Nephron (organoid): ENCODE results near the gene SLC9C2.
"Not testable (repeated sequence)": the region's sequence is repeated elsewhere in the genome, so short reads cannot be mapped to it uniquely, and the experiment has no call there.

Source experiments
- H3K27ac Mint-ChIP-seq, 3 experiments: 2 replicates each; pipeline ENCODE4 v1.8.0; 2020; ENCODE audit warnings: mixed read lengths in 3 of 3, mild to moderate bottlenecking in 2 of 3, moderate library complexity in 1 of 3
- H3K27me3 Mint-ChIP-seq: 2 replicates; pipeline ENCODE4 v1.8.0; 2021; ENCODE audit warnings: low read depth, mild to moderate bottlenecking, moderate library complexity, mixed read lengths
- H3K36me3 Mint-ChIP-seq: 2 replicates; pipeline ENCODE4 v1.8.0; 2020; ENCODE audit warnings: low read depth, mixed read lengths
- H3K4me1 Mint-ChIP-seq: 2 replicates; pipeline ENCODE4 v1.8.0; 2020; ENCODE audit warnings: mixed read lengths
- H3K4me3 Mint-ChIP-seq, 3 experiments: 2 replicates each; pipeline ENCODE4 v1.8.0; 2020; ENCODE audit warnings: mild to moderate bottlenecking in 3 of 3, mixed read lengths in 3 of 3, moderate library complexity in 2 of 3
- H3K9me3 Mint-ChIP-seq: 2 replicates; pipeline ENCODE4 v1.8.0; 2020; ENCODE audit warnings: mixed read lengths
- TF ChIP-seq, protein P1 (sequence below), 3 experiments: fragments of 200-600 bp; sonication (generic); IDR thresholded peaks; one replicate each; pipeline ENCODE4 v1.5.0; 2021; ENCODE audit warnings: antibody characterized with exemption in 3 of 3; ENCODE audit not compliant: unreplicated experiment in 3 of 3

Gene SLC9C2

DNA sequence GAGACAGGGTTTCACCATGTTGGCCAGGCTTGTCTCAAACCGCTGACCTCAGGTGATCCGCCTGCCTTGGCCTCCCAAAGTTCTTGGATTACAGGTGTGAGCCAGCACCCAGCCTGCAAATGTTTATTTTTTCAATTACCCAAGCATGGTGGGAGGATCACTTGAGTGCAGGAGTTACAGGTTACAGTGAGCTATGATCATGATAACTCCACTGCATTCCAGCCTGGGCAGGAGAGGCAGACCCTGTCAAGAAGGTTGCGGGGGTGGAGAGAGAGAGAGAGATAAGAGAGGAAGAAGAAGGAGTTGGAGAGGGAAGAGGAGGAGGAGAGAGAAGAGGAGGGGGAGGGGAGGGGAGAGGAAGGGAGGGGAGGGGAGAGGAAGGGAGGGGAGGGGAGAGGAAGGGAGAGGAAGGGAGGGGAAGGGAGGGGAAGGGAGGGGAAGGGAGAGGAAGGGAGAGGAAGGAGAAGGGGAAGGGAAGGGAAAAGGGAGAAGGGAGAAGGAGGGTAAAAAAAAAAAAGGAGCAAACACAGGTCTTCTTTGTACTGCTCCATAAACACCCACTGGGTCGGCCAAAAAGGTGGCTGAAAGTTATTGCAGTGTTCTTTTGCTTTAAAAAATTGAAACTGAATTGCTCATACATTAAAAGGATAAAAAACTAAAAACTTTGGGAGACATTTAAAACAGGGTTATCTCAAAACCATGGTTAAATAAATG, 5.8 kb upstream of the SLC9C2 start:
- H3K27me3 Mint-ChIP-seq: no peaks in the 10 kb centered on the region
- H3K4me3 Mint-ChIP-seq: no peak overlapping the region
- TF ChIP-seq, protein P1, sequence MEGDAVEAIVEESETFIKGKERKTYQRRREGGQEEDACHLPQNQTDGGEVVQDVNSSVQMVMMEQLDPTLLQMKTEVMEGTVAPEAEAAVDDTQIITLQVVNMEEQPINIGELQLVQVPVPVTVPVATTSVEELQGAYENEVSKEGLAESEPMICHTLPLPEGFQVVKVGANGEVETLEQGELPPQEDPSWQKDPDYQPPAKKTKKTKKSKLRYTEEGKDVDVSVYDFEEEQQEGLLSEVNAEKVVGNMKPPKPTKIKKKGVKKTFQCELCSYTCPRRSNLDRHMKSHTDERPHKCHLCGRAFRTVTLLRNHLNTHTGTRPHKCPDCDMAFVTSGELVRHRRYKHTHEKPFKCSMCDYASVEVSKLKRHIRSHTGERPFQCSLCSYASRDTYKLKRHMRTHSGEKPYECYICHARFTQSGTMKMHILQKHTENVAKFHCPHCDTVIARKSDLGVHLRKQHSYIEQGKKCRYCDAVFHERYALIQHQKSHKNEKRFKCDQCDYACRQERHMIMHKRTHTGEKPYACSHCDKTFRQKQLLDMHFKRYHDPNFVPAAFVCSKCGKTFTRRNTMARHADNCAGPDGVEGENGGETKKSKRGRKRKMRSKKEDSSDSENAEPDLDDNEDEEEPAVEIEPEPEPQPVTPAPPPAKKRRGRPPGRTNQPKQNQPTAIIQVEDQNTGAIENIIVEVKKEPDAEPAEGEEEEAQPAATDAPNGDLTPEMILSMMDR (IDR thresholded peaks at IDR 0.05; ENCODE audit: unreplicated experiment in 3 of 3): no peak
- H3K9me3 Mint-ChIP-seq: peaks cover 8% of the 10 kb centered on the region
- H3K36me3 Mint-ChIP-seq: no peaks in the 10 kb centered on the region
- H3K4me1 Mint-ChIP-seq: no peaks in the 10 kb centered on the region
- no peak overlapping the region for H3K27ac Mint-ChIP-seq

DNA sequence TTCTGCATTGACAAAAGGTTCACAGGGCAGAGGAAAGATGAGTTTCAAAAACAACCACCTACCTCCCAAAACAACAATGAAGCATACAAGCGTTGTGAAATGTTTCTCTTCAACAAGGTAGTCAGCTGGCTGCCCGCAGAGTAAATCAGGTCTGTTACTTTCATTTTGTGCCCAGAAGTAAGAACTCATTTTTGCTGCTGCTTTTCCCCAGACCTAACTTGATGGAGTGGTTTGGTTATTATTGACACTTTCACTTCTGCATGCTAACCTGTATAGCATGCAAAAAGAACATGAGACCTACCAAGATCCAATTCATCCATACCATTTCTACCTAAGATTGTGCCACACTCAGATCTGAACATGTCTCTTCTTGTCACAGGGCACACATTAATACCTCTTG, 1.3 kb downstream of the SLC9C2 start:
- Mint-ChIP-seq H3K27me3 (no peaks in the 10 kb centered on the region), H3K4me3 (no peak overlapping the region), H3K36me3 (no peaks in the 10 kb centered on the region), H3K27ac (no peak overlapping the region), H3K4me1 (no peaks in the 10 kb centered on the region), H3K9me3 (no peaks in the 10 kb centered on the region)
- TF ChIP-seq, protein P1 (IDR thresholded peaks at IDR 0.05; ENCODE audit: unreplicated experiment in 3 of 3): no peak

DNA sequence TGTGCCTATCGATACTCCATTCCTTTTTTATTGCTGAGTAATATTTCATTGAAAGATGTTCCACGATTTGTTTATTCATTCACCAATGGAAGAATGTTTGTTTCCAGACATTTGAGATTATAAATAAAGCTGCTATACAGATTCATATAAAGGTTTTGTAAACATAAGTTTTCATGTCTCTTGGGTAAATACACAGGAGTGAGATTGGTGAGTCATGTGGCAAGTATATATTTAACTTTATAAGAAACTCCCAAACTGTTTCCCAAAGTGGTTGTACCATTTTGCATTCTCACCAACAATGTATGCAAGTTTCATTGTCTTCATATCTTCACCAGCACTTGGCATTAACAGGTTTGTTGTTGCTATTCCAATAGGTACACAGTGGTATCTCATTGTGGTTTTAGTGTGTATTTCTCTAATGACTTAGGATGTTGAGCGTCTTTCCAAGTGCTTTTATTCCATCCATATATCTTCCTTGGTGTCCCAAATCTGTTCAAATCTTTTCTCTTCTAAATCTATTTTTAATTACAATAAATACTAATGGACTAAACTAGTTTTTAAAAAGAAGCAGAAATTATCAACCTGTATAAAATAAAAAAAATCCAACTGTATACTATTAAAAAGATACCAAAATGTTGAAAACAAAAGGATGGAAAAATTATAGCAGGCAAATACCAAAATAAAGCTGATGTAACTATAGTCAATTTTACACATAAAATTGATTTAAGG, 6.6 kb downstream of the SLC9C2 start:
- H3K9me3 Mint-ChIP-seq: no peaks in the 10 kb centered on the region

DNA sequence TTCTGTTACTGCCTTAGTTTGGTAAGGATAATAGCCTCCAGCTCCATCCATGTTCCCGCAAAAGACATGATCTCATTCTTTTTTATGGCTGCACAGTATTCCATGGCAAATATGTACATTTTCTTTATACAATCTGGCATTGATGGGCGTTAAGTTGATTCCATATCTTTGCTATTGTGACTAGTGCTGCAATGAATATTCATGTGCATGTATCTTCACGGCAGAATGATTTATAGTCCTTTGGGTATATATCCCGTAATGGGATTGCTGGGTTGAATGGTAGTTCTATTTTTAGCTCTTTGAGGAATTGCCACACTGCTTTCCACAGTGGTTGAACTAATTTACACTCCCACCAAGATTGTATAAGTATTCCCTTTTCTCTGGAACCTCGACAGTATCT, 11.7 kb downstream of the SLC9C2 start:
- not testable (repeated sequence) for H3K4me1 Mint-ChIP-seq

More for the DNA sequence above, 6.6 kb downstream of the SLC9C2 start:
- TF ChIP-seq, protein P1 (IDR thresholded peaks at IDR 0.05; ENCODE audit: unreplicated experiment in 3 of 3): no peak
- H3K4me1 Mint-ChIP-seq: no peaks in the 10 kb centered on the region
- no peak overlapping the region for H3K27ac Mint-ChIP-seq
- H3K4me3 Mint-ChIP-seq: no peak overlapping the region
- H3K27me3 Mint-ChIP-seq: no peaks in the 10 kb centered on the region
- H3K36me3 Mint-ChIP-seq: no peaks in the 10 kb centered on the region

DNA sequence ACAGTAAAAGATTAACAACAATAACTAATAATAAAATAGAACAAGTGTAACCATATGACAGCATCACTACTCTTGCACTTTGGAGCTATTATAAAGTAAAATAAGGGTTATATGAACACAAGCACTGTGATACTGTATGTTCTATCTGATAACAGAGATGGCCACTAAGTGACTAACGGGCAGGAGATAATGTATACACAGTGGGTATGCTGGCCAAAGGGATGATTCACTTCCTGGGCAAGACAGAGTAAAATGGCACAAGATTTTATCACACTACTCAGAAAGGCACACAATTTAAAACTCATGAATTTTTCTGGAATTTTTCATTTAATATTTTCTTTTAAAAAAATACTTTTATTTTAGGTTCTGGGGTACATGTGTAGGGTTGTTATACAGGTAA, 12.3 kb downstream of the SLC9C2 start:
- Mint-ChIP-seq H3K27ac (no peak overlapping the region), H3K4me3 (no peak overlapping the region), H3K27me3 (no peaks in the 10 kb centered on the region), H3K4me1 (no peaks in the 10 kb centered on the region), H3K9me3 (no peaks in the 10 kb centered on the region), H3K36me3 (no peaks in the 10 kb centered on the region)
- TF ChIP-seq, protein P1 (IDR thresholded peaks at IDR 0.05; ENCODE audit: unreplicated experiment in 3 of 3): no peak

More for the DNA sequence above, 11.7 kb downstream of the SLC9C2 start:
- not testable (repeated sequence) for H3K9me3 Mint-ChIP-seq, H3K27me3 Mint-ChIP-seq, H3K36me3 Mint-ChIP-seq, H3K4me3 Mint-ChIP-seq, H3K27ac Mint-ChIP-seq

DNA sequence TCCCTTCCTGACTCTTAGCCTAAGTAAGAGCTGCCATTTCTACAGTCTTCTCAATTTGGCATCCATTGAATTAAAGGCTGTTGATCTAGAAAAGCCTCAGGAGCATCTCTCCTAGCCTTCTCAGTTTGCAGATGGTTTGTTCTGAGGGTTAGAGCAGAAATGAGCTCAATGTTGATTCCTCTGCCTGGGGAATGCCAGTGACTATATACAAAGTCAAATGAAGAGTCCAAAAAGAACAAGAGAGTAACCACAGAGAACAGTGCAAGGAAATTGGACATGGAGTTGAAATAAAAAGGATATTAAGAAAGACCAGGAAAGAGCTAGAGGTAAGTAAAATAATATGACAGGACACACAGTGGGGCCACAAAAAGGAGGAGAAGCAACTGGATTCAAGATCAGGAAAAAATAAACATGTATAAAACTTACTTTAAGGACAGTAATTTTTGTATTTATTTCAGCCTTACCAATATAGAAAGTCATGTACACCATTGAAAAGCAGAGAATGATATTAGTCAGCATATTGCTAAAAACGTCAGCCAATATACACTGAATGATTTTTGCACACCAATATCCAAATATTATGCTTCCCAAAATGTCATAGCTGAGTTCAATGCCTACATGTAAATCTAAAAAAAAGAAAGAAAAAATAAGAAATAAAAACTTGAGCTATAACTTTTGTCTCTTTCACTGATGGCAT, 21.3 kb downstream of the SLC9C2 start:
- Mint-ChIP-seq H3K4me3 (no peak overlapping the region), H3K9me3 (no peaks in the 10 kb centered on the region), H3K27me3 (no peaks in the 10 kb centered on the region), H3K27ac (no peak overlapping the region), H3K4me1 (no peaks in the 10 kb centered on the region), H3K36me3 (no peaks in the 10 kb centered on the region)
- TF ChIP-seq, protein P1 (IDR thresholded peaks at IDR 0.05; ENCODE audit: unreplicated experiment in 3 of 3): no peak
